HL-60/S4 treated with retinoic acid at 250 ng/mL for 4 days and 3 days (cell line): ENCODE results near the gene STK39.

Experiments
- in situ Hi-C: fragments of 300-500 bp; cut with MboI; formaldehyde crosslinking; loops from 2 replicates; pipeline ENCODE4 v1.7.0; 2022; ENCODE audit warnings: low sequenced_read_pairs

The STK39 gene

GRCh38 chr2:168244318-168244717 lies 3.1 kb downstream of the STK39 start:
- in situ Hi-C loops = no loop called here

- in situ Hi-C loops = no loop called here
Observed at GRCh38 chr2:168243061-168243460, 4.3 kb downstream of the STK39 start.

- in situ Hi-C loops = no loop called here
Observed at GRCh38 chr2:168241746-168242145, 5.6 kb downstream of the STK39 start.

- in situ Hi-C loops = no loop called here
Observed at GRCh38 chr2:168241208-168241607, 6.2 kb downstream of the STK39 start.

GRCh38 chr2:168239281-168239680 lies 8.1 kb downstream of the STK39 start:
- in situ Hi-C loops = no loop called here

GRCh38 chr2:168237741-168238140 lies 9.7 kb downstream of the STK39 start:
- in situ Hi-C loops = no loop called here

GRCh38 chr2:168234407-168235085 lies 12.8 kb downstream of the STK39 start:
- in situ Hi-C loops = no loop called here

- in situ Hi-C loops = no loop called here
Observed at GRCh38 chr2:168233726-168234406, 13.5 kb downstream of the STK39 start.

- in situ Hi-C loops = no loop called here
Observed at GRCh38 chr2:168233166-168233565, 14.2 kb downstream of the STK39 start.

- in situ Hi-C loops = no loop called here
Observed at GRCh38 chr2:168231609-168232241, 15.7 kb downstream of the STK39 start.

- in situ Hi-C loops = no loop called here
Observed at GRCh38 chr2:168230389-168230788, 17.0 kb downstream of the STK39 start.

GRCh38 chr2:168224346-168224745 lies 23.0 kb downstream of the STK39 start:
- in situ Hi-C loops = no loop called here

GRCh38 chr2:168222088-168222487 lies 25.3 kb downstream of the STK39 start:
- in situ Hi-C loops = no loop called here

GRCh38 chr2:168220965-168221819 lies 26.2 kb downstream of the STK39 start:
- in situ Hi-C loops = no loop called here

GRCh38 chr2:168217920-168218319 lies 29.5 kb downstream of the STK39 start:
- in situ Hi-C loops = no loop called here

GRCh38 chr2:168216351-168217005 lies 30.9 kb downstream of the STK39 start:
- in situ Hi-C loops = no loop called here

GRCh38 chr2:168215813-168216212 lies 31.6 kb downstream of the STK39 start:
- in situ Hi-C loops = no loop called here

GRCh38 chr2:168212866-168213265 lies 34.5 kb downstream of the STK39 start:
- in situ Hi-C loops = no loop called here

- in situ Hi-C loops = no loop called here
Observed at GRCh38 chr2:168212167-168212566, 35.2 kb downstream of the STK39 start.

GRCh38 chr2:168211664-168212163 lies 35.7 kb downstream of the STK39 start:
- in situ Hi-C loops = no loop called here
